GM10266 (cell line): ENCODE data around the gene ARHGDIG.

Source experiments
- DNase-seq: peaks from one replicate; pipeline ENCODE4 v3.0.0; 2012; ENCODE audit errors: extremely low spot score
- TF ChIP-seq, protein P1 (sequence below): IDR thresholded peaks from 2 replicates; pipeline ENCODE4 v1.5.1; 2012; ENCODE audit warnings: mild to moderate bottlenecking, low read depth; ENCODE audit not compliant: control insufficient read depth, insufficient read depth; ENCODE audit errors: missing control alignments

ARHGDIG gene

GRCh38 chr16:280552-280951 lies at the start of gene ARHGDIG:
Gene ARHGDIG, plus strand, starts transcription at chr16:280591. Its CDS starts 90 bp downstream, at chr16:280681.
- TF ChIP-seq, protein P1, sequence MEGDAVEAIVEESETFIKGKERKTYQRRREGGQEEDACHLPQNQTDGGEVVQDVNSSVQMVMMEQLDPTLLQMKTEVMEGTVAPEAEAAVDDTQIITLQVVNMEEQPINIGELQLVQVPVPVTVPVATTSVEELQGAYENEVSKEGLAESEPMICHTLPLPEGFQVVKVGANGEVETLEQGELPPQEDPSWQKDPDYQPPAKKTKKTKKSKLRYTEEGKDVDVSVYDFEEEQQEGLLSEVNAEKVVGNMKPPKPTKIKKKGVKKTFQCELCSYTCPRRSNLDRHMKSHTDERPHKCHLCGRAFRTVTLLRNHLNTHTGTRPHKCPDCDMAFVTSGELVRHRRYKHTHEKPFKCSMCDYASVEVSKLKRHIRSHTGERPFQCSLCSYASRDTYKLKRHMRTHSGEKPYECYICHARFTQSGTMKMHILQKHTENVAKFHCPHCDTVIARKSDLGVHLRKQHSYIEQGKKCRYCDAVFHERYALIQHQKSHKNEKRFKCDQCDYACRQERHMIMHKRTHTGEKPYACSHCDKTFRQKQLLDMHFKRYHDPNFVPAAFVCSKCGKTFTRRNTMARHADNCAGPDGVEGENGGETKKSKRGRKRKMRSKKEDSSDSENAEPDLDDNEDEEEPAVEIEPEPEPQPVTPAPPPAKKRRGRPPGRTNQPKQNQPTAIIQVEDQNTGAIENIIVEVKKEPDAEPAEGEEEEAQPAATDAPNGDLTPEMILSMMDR = no peak
- DNase-seq = peak; percentile 43

- DNase-seq = no peak
- TF ChIP-seq, protein P1 = no peak
Measured at GRCh38 chr16:230949-231348, 49.4 kb upstream of the ARHGDIG start.

- peak; percentile 96 for DNase-seq
- TF ChIP-seq, protein P1 = peak; percentile 46
Measured at GRCh38 chr16:234468-235305, 45.7 kb upstream of the ARHGDIG start, which contains the start of gene FAM234A. Gene FAM234A, plus strand, starts transcription at chr16:234821. Its CDS starts 19,593 bp downstream, at chr16:254414.

DNA sequence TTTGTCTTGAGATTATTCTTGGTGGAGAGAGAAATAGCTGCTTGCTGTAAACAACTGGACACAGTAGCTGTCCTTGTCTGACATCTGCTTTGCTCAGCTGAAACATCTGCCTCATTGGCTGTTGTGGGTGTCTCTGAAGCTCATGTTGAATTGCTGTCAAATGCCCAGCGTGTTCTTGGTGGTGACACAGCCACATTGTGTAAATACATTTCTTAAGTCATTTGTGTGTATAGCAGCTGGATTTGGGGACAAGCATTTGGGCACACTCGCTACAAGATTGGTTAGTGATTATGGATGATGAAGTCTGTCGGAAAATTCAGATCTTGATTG lies 40.5 kb upstream of the ARHGDIG start:
- DNase-seq = no peak
- TF ChIP-seq, protein P1 = no peak

- TF ChIP-seq, protein P1 = no peak
- no peak for DNase-seq
Measured at GRCh38 chr16:240559-240958, 39.8 kb upstream of the ARHGDIG start.

- TF ChIP-seq, protein P1 = no peak
- no peak for DNase-seq
Measured at GRCh38 chr16:242281-242680, 38.1 kb upstream of the ARHGDIG start.

DNA sequence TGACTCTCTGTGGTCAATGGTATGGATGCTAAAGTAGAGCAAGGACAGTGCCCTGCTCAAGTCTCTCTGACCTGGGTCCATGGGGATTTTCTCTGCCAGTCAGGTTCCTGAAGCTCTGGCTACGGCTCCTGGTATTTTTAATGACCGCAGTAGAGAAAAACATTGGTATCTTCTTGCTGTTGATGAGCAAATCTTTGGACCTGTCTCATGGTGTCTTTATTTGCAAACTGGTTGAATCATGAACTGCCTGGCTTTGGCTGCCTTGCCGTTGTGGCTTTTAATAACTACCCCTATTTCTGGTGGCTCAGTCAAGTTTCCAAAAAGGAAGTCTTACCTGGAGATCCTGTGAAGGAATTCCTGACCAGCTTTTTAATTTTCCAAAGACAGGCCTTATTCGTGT lies 37.0 kb upstream of the ARHGDIG start:
- DNase-seq = no peak
- TF ChIP-seq, protein P1 = no peak
